Measurements from ENCODE around the gene ZNF70. TPM values are rescaled to one million over a fixed set of nuclear protein-coding genes. Genes with fewer than 3 reads are reported as not detected.

The ZNF70 gene
- total RNA-seq, 1 donor from 2014 or later = 6.0 TPM

DNA sequence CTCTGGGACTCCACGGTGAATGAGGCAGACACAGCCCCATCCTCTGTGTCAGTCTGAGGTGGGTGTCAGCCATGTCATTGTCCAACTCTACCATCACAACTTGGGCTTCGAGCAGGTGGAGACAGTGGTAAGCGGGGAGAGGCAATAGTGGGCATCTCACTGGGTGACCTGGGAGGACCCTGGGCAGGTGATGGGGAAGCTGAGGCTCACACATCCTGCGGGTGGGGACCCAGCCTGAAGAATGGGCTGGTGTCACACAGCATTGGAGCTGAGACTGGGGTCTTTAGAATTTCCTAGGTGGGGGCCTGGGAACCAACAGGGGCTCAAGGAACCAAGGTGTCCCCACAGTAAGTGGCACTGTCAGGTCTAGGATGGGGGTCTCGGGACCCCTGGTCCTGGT is 28.8 kb upstream of the ZNF70 start:
- DNase-seq (ENCODE audit: extremely low read depth, low read depth, low spot score) = no peak

DNA sequence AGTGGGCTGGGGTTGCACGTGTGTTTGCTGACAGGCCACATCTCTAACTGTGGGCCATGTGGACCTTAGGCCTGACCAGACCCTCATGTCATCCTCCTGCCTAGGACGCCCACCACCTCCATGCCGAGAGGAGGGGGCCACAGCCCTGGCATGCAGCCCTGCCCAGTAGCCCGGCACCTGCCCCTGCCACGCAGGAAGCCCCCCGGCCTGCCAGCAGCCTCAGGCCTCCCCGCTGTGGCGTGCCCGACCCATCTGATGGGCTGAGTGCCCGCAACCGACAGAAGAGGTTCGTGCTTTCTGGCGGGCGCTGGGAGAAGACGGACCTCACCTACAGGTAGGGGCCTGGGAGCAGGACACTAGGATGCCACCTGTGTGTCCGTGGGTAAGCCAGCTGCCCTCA is 28.2 kb upstream of the ZNF70 start:
- DNase-seq (ENCODE audit: extremely low read depth, low read depth, low spot score) = no peak

DNA sequence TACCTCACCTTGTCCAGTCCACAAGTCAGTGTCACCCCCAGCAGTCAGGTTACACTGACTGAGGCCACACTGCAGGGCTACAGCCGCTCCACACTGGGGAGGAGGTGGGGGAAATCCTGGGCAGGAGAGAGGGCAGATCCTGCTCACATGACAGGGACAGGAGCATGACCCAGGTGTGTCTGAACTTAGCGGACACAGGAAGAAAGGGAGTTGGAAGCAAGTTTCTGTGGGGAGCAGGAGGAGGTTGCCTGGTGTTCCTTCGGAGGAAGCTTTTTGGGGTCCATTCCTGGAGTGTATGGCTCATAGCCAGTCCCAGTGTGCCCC is 27.6 kb upstream of the ZNF70 start:
- no peak for DNase-seq (ENCODE audit: extremely low read depth, low read depth, low spot score)

DNA sequence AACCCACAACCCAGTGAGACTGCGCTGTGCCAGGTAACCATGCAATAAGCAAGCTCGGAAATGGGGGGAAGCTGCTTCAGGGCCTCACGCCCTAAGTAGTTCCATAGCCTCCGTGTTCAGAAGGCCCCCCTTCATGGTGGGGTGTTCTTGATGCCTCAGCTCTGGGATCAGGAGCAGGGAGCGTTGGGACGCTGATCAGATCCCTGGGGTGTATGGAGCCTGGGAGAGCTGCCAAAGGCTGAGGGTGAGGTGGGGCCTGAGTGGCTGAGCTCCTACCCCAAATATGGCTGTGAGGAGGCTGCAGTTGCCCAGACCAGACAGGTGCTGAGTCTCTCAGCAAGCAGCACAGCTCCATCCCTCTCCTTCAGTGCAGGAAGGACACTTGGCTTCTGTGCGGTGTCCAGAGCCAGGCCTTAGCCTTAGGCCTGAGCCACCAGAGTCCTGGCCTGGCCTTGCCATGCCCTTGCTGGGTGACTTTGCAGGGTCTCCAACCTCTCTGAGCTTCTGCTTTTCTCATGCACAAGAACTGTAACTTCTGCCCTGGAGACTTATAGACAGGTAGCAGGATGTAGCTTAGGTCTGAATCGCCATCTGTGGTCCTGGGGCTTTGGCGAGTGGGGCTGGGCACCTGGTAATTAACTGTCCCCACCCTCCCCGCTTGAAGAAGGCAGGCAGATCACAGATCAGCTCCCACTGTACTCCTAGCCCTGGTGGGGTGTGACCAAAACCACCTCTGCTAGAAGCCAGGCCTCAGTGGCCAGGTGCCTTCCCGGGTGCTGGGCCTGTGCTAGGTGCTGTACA is 27.1 kb upstream of the ZNF70 start:
- DNase-seq (ENCODE audit: extremely low read depth, low read depth, low spot score) = no peak

DNA sequence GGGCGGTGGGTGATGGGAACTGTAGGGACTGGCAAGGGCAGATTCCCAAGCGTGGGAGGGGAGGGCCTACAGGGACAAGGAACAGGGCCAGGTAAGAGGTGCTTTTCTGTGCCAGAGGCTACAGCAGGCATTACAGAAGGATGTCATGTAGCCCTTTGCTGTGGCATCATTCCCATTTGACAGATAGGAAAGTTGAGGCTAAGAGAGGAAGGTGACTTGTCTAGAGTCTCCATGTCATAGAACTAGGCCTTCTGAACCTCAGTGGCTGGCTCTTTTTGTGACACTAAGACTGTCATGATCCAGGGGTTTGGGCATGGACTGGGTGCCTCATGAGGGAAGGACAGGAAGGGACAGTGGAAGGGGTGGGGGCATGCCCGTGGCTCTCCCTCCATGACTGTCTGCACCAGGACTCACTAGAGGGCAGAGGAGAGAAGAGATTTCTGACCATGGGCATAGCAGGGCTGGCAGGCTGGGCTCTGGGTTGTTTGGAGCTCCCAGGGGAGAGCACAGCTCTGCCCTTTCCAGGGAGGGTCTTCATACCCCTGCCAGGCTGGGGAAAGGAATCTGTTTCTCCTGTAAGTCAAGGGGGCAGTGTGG is 25.0 kb upstream of the ZNF70 start:
- no peak for DNase-seq (ENCODE audit: extremely low read depth, low read depth, low spot score)

DNA sequence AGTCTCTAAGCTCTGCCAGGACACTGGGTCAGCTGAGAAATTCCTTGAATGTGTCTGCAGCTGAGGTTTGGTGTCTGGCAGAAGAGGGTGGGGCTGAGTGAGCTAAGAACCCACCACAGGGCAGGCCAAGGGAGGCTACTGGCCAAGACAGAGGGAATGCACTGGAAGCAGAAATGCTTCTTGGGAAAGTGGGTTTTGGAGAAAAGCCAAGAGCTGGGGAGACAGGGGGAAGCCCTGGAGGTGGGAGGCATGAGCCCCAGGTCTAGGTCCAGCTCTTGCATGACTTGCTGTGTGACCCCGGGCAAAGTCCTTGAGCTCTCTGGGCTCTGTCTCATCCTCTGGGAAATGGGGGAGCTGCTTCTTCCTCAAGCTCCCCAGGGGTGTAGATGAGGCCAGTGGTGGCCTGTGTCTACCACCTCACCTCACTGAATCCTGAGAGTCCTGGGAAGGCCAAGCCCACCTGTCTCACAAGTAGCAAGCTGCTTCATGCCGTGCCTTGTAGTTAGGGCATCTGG is 24.1 kb upstream of the ZNF70 start:
- DNase-seq (ENCODE audit: extremely low read depth, low read depth, low spot score) = no peak

DNA sequence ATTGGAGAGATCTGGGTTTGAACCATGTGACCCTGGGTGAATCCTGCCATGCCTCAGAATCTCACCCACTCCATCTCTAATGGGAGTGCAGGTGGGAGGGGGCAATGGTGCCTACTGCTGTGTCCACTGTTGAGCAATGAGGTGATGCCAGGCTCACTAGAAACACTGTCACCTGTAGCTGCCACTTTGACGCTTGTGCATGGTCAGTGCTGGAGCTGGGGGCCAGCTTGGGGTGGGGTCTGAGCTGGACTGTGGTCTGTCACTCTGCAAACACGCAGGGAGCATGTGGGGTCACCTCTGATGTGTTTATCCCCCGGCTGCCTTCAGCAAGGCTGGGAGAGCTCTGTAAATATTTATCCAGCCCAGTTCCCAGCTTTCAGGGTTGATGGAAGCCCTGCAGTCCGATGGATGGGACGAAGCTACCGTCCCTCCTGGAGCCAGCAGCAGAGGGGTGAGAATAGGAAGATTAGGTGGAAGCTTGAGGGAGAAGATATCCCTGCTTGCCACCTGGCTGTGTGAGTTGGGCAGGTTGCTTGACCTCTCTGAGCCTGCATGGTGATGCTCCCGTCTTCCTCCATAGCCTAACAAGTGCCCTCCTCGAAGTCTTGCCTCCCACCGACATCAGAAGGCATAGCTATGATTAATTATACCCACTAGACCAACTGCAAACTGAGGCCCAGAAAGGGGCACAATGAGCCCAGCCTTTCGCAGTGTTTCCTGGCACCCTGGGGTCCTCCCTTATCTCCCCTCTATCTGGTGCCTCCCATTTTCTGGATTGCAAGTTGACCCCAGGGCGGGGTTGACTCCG is 23.4 kb upstream of the ZNF70 start:
- DNase-seq (ENCODE audit: extremely low read depth, low read depth, low spot score) = no peak

DNA sequence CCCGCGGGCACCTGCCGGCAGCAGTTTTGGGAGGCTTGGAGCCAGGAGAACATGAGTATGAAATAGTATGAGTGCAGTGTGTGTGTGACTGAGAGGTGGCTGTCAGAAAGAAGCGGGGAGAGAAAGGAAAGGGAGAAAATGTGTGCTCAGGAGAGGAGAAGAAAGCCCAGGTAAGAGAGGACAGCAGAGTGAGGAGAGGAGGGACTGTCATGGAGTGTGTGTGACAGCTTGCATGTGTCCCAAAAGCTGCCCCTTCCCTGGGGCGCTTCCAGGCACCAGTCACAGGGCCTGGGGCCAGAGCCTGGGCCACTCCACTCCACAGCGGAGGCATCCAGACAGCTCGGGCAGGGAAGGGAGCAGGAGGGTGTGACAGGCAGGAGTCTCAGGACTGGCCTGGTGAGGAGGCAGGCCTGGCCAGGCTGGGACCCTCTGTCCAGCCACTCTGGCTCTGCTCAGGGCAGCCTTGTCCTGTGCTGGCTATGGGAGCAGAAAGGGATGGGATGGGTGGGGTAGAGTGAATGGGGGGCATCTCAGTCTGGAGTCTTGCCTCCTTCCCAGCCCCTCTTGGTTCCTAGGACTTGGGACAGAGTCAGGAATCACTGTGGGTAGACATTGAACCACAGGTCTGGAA is 22.7 kb upstream of the ZNF70 start:
- no peak for DNase-seq (ENCODE audit: extremely low read depth, low read depth, low spot score)

DNA sequence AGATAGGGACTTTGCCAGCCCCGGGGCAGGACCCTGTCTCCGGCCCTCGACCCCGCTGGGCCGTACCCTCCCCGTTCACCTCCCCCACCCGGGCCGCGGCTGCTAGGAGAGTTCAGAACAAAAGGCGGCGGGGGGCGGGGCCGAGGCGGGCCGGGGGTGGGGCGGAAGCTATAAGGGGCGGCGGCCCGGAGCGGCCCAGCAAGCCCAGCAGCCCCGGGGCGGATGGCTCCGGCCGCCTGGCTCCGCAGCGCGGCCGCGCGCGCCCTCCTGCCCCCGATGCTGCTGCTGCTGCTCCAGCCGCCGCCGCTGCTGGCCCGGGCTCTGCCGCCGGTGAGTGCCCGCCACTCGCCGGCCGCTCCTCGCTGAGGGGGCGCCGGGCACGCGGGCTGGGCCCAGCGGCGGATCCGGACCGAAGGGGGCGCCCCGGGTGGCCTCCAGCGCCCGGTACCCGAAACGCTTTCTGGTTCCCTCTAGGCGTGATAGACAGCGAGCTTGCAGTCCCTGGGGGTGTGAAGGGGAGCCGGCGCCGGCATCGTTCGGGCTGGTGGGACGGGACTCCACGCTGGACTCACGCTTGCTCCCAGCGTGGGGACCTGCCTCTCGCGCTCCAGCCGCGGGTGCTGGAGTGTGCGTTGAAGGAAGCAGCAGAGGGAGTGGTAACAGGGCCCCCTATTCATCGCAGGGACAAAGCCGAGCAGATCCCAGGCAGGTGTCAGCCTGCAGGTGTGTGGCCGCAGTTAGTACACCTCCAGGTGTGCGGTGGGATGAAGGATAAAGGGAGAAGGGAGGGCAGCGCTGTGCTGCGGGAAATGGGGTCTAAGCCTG is 21.9 kb upstream of the ZNF70 start, which contains the start of gene MMP11:
MMP11 (plus strand) TSS at position 201 of the 825 bp plus-strand sequence; CDS start at position 223, 22 bp downstream.
- no peak for DNase-seq (ENCODE audit: extremely low read depth, low read depth, low spot score)

DNA sequence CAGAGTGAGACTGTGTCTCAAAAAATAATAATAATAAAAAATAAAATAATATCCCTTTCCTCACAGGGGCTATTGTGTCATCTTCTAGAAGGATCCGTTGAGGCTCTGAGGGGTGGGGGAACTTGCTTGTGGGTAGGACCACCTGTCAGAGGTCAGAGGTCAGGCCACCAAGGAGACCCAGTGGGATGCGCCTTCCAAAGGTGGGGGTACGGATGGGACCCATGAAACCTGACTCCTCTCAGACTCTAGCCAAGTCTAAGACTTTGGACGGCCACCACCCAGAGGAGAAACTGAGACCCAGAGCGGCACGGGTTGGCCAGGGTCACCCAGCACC is 21.4 kb upstream of the ZNF70 start:
- no peak for DNase-seq (ENCODE audit: extremely low read depth, low read depth, low spot score)

DNA sequence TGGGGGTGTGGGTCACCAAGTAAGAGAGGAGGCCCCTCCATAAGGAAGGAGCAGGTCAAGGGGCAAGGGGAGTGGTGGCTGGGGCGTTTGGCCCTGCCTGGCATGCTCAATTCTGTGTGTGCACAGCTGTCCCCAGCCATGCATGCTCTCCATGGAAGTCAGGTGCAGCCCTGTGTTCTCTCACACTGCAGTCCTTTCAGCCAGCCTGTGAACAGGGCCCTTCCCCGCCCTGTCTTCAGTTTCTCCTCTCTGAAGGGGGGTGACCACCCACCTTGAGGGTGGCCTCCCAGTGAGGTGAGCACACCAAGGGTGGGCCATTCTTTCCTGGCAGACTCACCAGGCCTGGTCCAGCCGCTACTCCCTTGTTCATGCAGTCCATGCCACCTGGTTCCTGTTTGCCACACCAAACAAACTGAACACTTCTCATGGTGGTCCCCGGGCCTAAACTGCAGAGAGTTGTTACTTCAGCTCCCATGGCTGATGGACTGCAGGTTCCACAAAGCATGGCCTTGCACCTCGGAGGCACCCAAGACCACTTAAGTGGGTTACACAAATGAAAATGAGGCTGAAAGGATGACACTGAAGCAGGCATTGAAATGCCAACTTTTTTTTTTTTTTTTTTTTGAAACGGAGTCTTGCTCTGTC is 18.5 kb upstream of the ZNF70 start:
- no peak for DNase-seq (ENCODE audit: extremely low read depth, low read depth, low spot score)

DNA sequence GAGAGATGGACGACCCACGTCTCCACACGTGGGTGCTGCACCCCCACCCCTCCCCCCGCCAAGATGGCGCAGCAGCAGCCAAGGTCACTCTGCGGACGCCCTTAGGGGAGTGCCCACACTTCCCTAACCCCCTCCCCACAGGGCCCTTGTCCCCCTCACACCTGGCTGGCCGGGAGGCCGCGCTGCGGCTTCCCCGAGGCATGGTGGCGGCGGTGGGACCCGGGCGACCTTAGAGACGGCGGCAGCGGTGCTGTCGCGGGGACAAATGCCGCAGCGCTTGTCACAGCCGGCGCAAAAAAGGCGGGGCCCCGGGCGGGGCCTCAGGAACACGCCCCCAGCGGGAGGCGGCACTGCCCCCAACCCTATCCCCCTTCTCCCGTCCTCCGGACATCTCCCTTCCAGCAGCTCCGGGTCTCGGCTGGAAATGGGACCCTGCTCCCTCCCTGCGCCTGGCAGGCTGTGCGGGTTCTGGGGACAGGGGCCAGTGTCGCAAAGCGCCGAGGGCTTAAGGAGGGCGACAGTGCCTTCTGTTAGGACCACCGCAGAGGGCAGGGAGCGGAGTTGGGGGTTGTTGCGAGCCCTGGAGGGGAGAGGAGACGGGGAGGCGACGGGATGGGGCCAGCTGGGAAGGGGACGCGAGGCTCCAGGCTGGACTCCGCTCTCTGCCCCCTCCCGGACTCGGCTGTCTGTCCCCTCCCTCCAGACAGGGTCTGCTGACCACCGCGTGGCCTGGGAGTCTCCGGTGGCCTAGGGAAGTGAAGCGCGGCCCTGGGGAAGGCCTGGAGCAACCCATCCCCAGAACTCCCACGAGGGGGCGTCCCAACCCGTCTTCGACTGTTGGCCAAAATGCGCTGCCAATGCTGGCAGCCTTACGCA is 17.0 kb upstream of the ZNF70 start, which contains the start of gene CHCHD10:
CHCHD10 (minus strand) TSS at position 300 of the 876 bp plus-strand sequence; CDS start at position 202, 98 bp downstream.
- no peak for DNase-seq (ENCODE audit: extremely low read depth, low read depth, low spot score)

DNA sequence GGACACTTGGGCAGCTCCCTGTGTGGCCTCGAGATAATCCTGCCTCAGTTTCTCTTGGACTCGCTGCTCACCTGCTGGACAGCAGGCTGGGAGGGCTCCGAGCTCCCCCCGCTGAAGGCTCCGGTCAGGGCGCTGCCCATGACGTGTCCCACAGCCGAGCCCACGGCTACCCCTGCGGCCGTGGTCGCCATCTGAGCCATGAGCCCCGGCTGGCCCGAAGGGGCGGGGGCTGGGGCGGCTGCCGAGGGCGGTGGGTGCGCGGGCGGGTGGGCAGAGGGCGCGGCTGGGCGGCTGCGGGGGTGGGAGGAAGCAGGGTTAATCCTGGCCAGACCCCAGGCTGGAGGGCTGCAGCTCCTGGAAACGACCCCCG is 16.4 kb upstream of the ZNF70 start:
- DNase-seq (ENCODE audit: extremely low read depth, low read depth, low spot score) = no peak

DNA sequence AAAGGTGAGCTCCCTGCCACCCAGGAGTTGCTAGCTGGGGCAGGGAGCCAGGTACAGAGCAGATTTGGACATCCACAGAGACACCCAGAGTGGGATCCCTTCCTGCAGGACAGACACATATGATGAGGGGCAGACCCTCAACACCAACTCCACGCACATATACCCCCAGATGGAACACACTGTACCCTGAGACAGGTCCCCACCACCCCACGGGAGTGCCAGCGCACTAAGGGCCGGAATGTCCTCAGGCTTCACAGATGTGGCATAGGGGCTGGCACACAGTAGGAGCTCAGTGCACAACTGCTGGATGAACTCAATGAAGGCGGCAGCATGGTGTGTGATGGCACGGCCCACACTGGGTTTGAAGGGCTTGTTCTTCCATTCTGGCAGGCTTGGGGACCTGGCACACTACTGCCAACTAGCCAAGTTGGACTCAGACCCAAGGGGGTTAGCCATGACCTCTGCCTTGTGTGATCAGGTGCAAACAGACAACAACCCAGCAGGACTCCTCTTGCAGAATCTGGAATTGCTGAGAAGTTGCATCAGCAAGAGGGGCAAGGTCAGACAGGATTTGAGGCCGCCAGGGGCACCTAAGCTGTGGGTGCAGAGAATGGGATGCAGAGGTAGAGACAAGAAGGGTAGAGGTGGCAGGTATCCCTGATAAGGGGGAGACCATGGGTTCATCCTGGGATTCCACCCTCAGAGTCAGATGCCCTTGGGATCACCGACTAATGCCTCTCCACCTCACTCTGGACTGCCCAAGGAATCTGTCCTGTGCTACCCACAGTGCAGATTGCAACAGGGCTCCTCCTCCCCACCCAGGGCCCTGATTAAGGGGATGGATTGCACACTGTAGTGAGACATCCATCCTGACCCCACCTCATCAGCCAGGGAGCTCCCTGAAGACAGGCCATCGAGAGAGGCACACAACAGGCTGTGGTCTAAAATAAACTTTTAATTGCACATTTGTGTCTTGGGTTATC is 14.3 kb upstream of the ZNF70 start:
- DNase-seq (ENCODE audit: extremely low read depth, low read depth, low spot score) = no peak

DNA sequence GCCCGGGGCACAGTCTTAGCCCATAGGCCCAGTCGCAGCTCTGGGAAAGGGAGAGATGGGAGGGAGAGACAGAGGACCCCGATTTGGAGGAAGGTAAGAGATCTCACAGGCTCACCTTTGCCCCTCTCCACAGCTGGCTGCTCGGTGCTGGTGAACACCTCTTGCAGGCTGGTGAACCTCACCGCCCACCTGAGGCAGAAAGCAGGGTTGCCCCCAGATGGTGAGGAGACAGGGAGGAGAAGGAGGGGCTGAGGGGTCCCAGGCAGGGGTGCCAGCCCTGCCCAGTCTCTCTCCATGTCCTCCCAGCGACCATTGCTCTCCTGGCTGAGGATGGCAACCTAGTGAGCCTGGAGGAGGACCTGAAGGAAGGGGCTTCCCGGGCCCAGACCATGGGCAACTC is 13.0 kb upstream of the ZNF70 start:
- no peak for DNase-seq (ENCODE audit: extremely low read depth, low read depth, low spot score)

DNA sequence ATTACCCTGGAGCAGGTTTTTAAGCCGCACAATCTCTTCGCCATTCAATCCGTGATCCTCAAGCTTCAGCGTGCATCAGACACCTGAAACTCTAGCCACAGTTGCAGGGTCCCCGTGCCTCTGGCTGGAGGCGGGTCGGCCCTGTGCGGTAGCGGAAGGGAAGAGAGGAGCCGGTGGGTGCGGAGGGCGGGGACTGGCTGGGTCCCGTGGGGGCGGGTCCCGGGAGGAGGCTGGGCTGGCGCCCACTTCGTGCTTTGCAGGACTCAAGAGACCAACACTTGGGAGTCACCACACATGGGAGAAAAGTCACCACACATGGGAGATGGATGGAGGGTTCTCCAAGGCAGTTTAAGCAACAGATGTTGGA is 12.7 kb upstream of the ZNF70 start:
- DNase-seq (ENCODE audit: extremely low read depth, low read depth, low spot score) = no peak

DNA sequence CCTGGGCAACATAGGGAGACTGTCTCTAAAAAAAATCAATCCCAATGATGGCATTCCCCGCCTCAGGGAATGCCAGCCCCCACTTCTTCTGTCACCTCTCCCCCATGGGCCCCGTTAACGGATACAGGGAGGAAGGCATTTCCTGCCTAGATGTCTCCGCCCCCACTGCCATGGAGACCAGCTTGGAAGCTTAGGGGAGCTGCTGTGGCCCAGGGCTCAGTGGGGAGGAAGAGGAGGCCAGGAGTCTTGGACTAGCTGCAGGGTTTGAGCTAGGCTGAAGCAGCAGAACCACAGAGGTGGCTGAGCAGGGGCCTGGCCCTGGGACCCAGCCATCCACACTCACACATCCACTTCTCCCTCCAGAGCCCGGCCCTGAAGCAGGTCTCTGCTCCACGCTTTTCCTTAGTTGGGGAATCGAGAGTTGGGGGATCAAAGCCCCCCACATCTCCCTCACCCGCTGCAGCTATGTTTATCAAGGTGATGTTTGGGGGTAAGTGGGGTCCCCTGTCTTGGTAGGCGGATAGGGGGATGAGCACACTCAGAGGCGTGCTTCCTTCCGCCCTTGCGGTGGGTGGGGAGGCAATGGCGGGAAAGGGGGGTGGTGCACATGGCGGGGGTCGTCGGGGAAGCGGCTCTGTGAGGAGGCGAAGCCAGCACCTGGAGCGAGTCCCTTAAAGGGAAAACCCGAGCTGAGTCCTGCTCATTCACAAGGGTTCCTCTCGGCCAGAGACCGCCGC is 12.1 kb upstream of the ZNF70 start, which contains the start of gene C22orf15:
C22orf15 (plus strand) TSS at position 149 of the 737 bp plus-strand sequence; CDS start at position 466, 317 bp downstream.
- no peak for DNase-seq (ENCODE audit: extremely low read depth, low read depth, low spot score)

Measured in glomerular endothelial cell (primary cell).